ENCODE measurements around the gene AJAP1.
A peak's percentile ranks its signal among the peaks of the same experiment; 100 is the strongest.

AJAP1 gene

GRCh38 chr1:4734791-4735190, 80.4 kb downstream of the AJAP1 start:
- no peak for DNase-seq (ENCODE audit: low spot score)

DNA sequence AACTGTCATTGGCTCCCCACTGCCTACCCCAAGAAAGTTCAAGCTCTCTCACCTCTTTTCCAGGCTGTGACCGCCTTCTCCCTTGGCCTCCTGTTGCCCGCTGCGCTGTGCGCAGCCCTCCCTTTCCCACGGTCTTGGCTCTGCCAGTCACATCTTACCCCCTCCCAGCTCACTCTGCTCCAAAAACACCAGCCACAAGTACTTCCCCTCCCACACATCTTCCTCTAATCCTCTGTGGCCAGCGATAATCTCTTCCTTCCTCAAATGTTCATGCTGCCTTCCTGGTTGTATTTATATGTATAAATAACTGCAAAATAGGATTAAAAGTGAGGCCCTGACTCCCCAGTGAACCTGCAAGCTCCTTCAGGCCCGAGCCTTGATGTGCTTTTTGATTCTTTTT, 81.8 kb downstream of the AJAP1 start:
- no peak for DNase-seq (ENCODE audit: low spot score)

DNA sequence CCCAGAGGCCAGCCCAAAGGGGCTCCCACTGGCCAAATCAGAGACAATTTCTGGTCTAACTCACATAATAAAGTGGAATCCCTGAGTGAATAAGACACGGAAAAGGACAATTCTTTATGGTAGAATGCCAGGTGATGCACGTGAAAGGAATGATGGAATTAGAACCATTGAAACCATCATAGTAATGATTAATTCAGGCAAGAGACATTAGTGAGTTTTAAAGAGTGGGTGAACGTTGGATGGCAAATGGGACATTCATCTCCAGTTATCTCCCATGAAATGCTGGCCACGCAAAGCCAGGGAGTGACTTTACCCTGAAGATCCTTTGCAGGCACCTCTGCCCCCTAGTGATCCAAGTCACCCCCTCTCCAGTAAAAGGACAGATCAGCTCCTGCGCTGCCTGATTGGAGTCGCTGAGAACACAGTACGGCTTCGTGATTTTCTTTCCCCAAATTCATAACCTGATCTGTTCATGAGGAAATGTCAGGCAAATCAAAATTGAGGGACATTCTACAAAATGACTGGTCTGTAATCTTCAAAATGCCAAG, 87.5 kb downstream of the AJAP1 start:
- DNase-seq (ENCODE audit: low spot score) = no peak

DNA sequence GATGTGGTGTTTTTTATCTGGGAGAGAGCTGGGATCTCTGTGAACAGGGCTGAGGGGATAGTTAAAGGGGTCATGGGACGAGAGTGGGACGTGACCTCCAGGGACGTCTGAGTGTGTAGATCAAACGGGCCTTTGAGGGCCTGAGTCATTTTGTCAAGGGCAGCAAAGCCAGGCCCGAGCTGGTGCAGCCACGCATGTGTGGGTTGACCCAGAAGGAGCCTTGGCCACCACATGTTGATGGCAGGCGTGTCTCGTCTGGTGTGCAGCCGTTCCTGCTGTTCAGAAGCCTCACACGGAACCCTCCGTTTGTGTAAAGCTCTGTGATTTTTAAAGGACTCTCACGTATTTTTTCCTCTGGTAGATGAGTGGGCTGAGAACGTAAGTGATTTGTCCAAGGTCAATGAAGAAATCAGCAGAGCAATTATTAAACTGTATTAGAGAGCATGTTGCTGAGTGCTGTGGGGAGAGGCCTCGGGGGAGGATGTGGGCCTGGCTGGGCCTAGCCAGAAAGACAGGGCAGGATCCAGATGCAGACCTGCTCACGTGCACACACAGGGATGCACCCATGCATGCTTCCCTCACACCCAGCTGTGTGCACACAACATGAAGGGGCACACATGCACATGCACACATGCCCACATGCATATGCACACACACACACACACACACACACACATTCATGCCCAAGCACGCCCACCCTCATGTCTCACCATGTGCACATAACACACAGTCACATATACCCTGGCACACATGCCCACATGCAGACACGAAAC, 89.8 kb downstream of the AJAP1 start:
- no peak for DNase-seq (ENCODE audit: low spot score)

- DNase-seq (ENCODE audit: low spot score) = no peak
Measured at GRCh38 chr1:4745560-4745959, 91.2 kb downstream of the AJAP1 start.

GRCh38 chr1:4749406-4749805, 95.0 kb downstream of the AJAP1 start:
- DNase-seq (ENCODE audit: low spot score) = no peak

DNA sequence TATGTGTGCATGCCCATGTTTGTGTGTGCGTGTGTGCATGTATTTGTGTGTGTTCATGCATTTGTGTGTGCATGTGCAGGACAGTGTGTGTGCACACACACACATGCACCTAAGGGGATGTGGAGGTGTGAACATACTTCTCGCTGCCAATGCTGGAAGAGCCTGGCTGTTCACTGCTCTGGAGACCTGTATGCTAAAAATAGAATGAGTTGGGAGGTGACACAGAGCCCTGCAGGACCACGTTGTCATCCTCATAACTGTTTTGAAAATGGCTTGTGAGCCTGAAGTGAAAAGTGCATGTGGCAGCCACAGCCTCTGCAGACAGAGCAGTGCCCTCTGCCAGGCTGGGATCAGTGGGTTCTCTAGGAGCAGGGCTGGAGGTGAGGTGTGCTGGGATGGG, 95.8 kb downstream of the AJAP1 start:
- no peak for DNase-seq (ENCODE audit: low spot score)

DNA sequence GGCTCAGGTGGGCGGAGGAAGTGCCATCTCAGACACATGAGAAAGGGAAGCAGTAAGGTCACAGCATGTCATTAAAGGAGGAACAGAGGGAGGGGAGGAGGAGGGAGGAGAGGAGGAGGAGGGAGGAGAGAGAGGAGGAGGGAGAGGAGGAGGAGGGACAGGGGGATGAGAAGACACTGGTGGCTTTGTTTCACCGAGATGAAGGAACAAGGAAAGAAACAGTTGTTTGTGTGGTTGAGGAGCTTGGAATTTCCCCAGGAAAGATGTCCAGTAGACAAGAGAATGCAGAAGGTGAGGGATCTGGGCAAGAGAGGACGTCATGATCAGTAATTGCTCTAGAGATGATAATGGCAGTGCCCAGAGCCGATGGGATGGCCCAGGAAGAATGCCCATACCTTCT, 97.7 kb downstream of the AJAP1 start:
- peak; percentile 95 for DNase-seq (ENCODE audit: low spot score)

DNA sequence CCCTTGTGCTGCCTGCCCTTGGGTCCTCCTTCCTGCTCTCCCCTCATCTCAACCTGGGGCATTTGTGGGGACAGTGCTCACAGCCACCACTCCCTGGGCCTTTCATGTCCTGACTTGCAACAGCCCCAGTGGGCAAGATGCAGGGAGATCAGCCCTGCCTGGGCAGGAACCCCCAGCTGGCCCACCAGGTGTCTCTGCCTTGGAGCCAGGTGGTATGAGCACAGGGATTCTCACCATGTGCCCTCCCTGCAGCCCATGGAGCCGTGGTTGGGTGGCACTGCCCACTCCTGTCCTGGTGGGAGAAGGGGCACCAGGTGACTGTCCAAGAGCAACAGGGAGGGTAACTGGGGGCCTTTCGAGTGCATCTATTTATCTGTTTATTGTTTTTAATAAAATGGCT, 100.4 kb downstream of the AJAP1 start:
- no peak for DNase-seq (ENCODE audit: low spot score)

DNA sequence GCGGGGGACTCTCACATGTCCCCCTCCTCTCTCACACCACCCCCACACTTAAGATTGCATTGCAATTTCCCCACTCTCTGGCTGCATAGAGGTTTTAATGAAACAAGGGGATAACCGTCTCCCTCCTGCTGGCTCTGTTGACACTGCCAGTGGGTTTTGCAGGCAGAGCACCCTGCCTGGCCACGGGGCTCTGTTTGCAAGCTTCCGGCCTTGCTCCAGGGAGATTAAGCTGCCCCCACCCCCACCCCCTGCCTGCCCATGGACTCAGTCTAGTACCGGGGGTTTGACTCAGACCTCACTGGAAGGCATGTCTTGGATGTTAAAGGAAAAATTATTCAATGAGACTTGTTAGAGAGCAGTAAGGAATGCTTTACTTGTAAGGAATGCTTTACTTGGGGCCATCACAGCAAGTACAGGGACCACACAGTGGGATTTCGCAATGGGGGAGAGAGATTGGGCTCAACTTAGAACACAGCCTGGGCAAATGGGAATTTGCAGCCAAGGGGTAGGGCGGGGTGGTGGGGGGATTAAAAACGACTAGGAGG, 101.0 kb downstream of the AJAP1 start:
- DNase-seq (ENCODE audit: low spot score) = no peak

DNA sequence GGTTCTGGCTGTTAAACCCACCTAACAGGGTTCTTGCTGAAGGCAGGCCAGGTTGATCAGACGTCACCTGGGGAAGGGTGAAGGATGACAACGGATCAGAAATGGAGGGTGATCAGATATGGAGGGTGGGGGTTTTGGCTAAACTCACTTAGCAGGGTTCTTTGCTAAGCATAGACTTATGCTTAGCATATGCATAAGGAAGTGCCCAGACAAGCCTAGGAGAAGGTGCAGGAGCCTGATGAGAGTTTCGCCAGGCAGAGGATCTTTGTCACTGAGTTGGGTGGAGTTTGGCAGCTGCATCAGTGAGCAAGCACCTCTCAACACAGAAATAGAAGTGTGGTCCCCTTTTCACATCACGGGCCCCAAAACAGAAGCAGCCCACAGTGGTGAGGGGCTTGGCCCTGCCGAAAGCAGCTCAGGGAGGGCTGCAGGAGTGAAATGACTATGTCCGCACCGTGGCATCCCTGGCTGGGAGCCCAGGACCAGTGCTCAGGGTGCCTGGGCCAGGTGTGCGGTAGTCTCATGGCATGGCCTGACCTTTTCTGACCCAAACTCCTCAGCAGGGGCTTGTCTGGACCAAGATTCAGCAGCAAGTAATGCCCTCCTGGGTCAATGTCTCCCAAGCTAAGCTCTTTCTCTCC, 101.6 kb downstream of the AJAP1 start:
- no peak for DNase-seq (ENCODE audit: low spot score)

- DNase-seq (ENCODE audit: low spot score) = no peak
Measured at GRCh38 chr1:4756851-4757580, 102.6 kb downstream of the AJAP1 start.

DNA sequence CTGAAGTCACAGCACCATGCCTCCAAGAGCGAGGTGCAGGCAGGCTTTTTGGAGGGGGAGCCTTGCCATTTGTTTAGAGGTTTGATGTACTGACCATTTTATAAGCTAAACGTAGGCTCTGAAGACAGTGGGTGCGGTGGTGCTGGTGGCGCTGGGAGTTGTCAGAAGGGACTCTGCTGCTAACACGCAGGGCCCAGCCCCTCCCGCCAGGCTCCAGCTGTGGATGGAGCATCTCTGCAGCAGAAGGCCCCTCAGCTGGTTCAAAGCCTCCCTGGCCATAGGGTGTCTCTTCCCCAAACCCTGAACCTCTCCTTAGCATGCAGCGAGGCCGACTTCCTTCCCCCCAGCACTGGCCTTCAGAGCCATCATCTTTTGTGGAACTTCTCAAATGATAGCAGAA, 105.3 kb downstream of the AJAP1 start:
- no peak for DNase-seq (ENCODE audit: low spot score)

GRCh38 chr1:4760088-4760487, 105.7 kb downstream of the AJAP1 start:
- no peak for DNase-seq (ENCODE audit: low spot score)

GRCh38 chr1:4761324-4761723, 106.9 kb downstream of the AJAP1 start:
- DNase-seq (ENCODE audit: low spot score) = peak; percentile 37

DNA sequence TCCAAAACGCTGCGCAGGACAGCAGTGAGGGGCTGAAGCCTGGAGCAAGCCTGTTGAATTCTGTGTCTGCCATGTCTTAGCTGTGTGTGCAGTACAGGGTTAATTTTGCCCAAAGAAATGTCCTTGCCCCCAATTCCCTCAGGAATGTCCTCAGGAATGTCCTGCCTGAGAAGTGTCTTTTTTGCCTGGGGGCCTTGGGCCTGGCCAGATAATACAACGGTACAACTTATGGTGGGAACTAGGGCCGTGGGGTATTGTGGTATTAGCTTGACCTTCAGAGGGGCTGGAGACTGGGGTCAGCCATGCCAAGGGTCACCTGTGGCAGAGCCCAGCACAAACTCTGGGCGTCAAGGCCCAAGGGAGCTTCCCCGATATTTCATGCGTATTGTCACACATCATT, 107.7 kb downstream of the AJAP1 start:
- DNase-seq (ENCODE audit: low spot score) = no peak

- no peak for DNase-seq (ENCODE audit: low spot score)
Measured at GRCh38 chr1:4767308-4767707, 112.9 kb downstream of the AJAP1 start.

DNA sequence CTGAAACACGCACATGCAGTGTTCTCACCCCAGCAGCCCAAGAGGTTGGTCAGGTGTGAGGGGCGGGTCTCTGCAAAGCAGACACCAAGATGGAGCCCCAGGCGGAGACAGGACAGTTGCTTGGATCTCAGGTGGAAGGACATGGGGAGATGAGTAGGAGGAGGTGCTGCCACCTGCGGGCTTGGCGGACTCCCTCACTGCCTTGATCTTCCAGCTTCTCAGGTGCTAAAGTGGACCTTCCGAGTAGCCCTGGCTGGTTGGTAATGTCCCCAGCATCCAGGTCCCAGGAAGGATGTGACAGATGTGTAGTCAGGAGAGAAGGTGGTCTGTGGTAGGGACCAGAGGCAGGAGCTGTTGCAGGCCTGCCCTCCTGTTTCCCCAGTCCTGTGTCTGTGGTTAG, 114.1 kb downstream of the AJAP1 start:
- DNase-seq (ENCODE audit: low spot score) = no peak

DNA sequence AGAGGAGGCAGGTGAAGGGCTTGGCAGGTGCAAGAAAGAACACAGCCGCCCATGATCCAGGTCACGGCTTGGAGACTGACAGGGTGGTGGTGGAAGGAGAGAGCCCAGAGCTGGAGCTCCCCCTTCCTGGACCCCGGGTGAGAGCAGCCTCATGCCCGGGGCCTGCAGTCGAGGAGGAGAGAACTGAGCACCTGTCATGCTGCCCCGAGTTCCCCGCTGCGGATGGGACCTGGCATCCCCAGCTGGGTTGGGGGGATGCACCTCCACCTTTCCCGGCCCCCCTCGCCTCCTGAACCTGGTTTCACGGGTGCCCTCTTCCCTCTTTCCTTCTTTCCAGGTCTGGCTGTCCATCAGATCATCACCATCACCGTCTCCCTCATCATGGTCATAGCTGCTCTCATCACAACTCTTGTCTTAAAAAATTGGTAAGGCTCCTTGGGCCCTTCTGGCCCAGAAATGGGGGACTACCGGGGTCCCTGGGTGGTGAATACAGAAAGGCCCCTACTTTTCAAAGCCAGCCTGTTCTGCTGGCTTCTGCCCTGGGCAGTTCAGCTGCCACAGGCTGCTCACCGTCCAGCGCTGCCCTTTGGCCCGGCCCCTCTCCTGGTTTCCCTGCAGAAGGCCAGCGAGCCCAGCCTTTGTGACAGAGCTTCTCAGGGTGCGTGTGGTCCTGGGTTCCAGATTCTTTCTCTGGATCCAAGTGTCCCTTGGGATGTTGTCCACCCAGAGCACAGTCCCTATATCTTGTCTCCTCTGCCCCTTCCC, 115.3 kb downstream of the AJAP1 start:
- DNase-seq (ENCODE audit: low spot score) = no peak

DNA sequence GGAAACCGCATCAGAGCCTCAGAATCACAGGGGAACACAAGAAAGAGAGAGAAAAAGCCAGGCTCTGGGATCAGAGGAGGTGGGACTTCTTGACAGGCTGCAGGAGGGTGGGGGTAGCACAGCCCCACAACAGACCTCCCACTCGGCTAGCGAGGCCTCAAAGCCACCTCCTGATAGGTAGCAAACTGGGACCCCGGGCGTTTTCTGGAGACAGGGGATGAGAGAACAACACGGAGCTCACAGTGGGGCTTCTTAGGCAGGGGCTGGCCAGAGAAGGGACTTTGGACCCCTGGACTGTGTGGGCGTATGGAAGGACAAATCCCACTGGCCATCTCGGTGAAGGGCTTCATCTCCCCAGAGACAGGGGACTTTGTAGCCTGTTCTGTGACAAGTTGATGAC, 116.3 kb downstream of the AJAP1 start:
- DNase-seq (ENCODE audit: low spot score) = no peak

DNA sequence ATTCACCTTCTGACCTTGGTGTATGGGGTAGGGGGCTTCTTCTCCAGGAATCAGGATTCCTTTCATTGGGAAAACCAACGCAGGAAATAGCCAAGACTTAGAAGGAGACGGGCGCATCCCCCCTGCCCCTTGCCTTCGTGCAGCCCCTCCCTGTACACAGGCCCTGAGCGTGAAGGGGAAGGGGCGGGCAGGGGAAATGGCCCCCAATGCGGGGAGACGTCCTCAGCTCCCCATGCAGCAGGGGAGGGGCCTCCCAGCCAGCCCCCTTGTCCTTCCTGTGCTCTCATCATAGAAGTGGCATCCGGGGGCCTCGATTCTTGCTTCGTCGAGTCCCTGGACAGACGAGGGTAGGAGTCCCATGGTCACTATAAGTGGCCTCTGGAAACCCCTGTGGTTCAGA, 116.9 kb downstream of the AJAP1 start:
- DNase-seq (ENCODE audit: low spot score) = no peak

GRCh38 chr1:4771721-4772120, 117.3 kb downstream of the AJAP1 start:
- DNase-seq (ENCODE audit: low spot score) = no peak
